SK-N-SH treated with all-trans-retinoic acid at 6 μM for 48 hours (cell line): Measurements from ENCODE around the gene GALNT17.

Source experiments
- ATAC-seq: fragments of 200-7000 bp; cut with Tn5 transposase; 3 replicates; pipeline ENCODE4 v1.9.1; 2020; ENCODE audit warnings: mild to moderate bottlenecking, moderate library complexity
- ARNTL ChIP-seq: fragments of 450-650 bp; formaldehyde crosslinking; IDR thresholded peaks from 2 replicates; pipeline ENCODE4 v1.5.0; 2020; ENCODE audit warnings: low read depth, mild to moderate bottlenecking, moderate library complexity, borderline replicate concordance
- BACH2 ChIP-seq: fragments of 250-450 bp; sonication (Bioruptor Pico); IDR thresholded peaks from 2 replicates; pipeline ENCODE4 v1.9.0; 2021; ENCODE audit warnings: mild to moderate bottlenecking, borderline replicate concordance
- CSDC2 ChIP-seq: fragments of 250-450 bp; sonication (Bioruptor Pico); IDR thresholded peaks from 2 replicates; pipeline ENCODE4 v1.5.0; 2020; ENCODE audit warnings: mild to moderate bottlenecking, moderate library complexity
- GLIS3 ChIP-seq: fragments of 250-450 bp; sonication (Bioruptor Pico); IDR thresholded peaks from 2 replicates; pipeline ENCODE4 v1.5.0; 2020; ENCODE audit warnings: mild to moderate bottlenecking, moderate library complexity
- ISL1 ChIP-seq: fragments of 250-450 bp; sonication (Bioruptor Pico); IDR thresholded peaks from 2 replicates; pipeline ENCODE4 v2.1.2; 2022; ENCODE audit warnings: mild to moderate bottlenecking, moderate library complexity
- OSR1 ChIP-seq: fragments of 250-450 bp; sonication (Bioruptor Pico); IDR thresholded peaks from 2 replicates; pipeline ENCODE4 v1.8.0; 2022; ENCODE audit warnings: moderate library complexity, mild to moderate bottlenecking, inconsistent platforms
- RARB ChIP-seq: fragments of 250-450 bp; sonication (Bioruptor Pico); IDR thresholded peaks from 2 replicates; pipeline ENCODE4 v1.8.0; 2021; ENCODE audit warnings: mild to moderate bottlenecking, moderate library complexity
- TCF4 ChIP-seq: fragments of 250-450 bp; sonication (Bioruptor Pico); IDR thresholded peaks from 2 replicates; pipeline ENCODE4 v1.8.0; 2021; ENCODE audit warnings: mild to moderate bottlenecking, moderate library complexity, borderline replicate concordance
- TOX ChIP-seq: fragments of 250-450 bp; sonication (Bioruptor Pico); IDR thresholded peaks from 2 replicates; pipeline ENCODE4 v1.8.0; 2021; ENCODE audit warnings: mild to moderate bottlenecking, moderate library complexity, borderline replicate concordance
- ZC3H10 ChIP-seq: fragments of 250-450 bp; sonication (Bioruptor Pico); IDR thresholded peaks from 2 replicates; pipeline ENCODE4 v1.5.1; 2021; ENCODE audit warnings: mild to moderate bottlenecking, moderate library complexity
- ZFP30 ChIP-seq: fragments of 450-650 bp; formaldehyde crosslinking; IDR thresholded peaks from 2 replicates; pipeline ENCODE4 v1.5.0; 2022; ENCODE audit warnings: mild to moderate bottlenecking, moderate library complexity
- ZNF70 ChIP-seq: fragments of 450-650 bp; formaldehyde crosslinking; IDR thresholded peaks from 2 replicates; pipeline ENCODE4 v1.5.0; 2020; ENCODE audit warnings: mild to moderate bottlenecking, moderate library complexity
- ZNF8 ChIP-seq: fragments of 450-650 bp; formaldehyde crosslinking; IDR thresholded peaks from 2 replicates; pipeline ENCODE4 v1.5.0; 2020; ENCODE audit warnings: mild to moderate bottlenecking, moderate library complexity
- TF ChIP-seq, protein P1 (sequence below): fragments of 250-450 bp; sonication (Bioruptor Pico); IDR thresholded peaks from 2 replicates; pipeline ENCODE4 v1.5.1; 2021; ENCODE audit warnings: mild to moderate bottlenecking, moderate library complexity
- TF ChIP-seq, protein P2 (sequence below): fragments of 250-450 bp; sonication (Bioruptor Pico); IDR thresholded peaks from 2 replicates; pipeline ENCODE4 v1.8.0; 2020; ENCODE audit warnings: mild to moderate bottlenecking, moderate library complexity, borderline replicate concordance
- TF ChIP-seq, protein P3 (sequence below): fragments of 250-450 bp; sonication (Bioruptor Pico); IDR thresholded peaks from 2 replicates; pipeline ENCODE4 v1.5.0; 2020; ENCODE audit warnings: mild to moderate bottlenecking, moderate library complexity
- TF ChIP-seq, protein P4 (sequence below): fragments of 250-450 bp; sonication (Bioruptor Pico); IDR thresholded peaks from 2 replicates; pipeline ENCODE4 v1.8.0; 2021; ENCODE audit warnings: low read depth, mild to moderate bottlenecking, moderate library complexity, borderline replicate concordance

The GALNT17 gene

DNA sequence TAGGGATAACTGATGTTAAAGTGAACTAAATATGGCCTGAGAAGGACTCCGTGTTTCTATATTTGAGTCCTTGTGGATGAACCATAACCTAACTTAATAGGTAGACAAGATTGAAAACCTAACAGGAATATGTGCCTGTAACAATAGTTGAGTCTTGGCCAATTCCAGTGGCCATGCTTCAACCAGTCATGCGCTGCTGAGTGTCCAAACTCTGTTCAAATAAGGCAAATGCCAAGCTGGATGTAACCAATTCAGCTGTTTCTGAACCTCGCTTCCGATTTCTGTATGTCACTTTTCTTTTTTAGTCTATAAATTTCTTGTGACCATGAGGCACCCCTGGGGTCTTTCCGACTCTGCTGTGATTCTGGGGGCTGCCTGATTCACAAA is 608.2 kb downstream of the GALNT17 start (continued):
- no peak for TF ChIP-seq ZNF8 (CRISPR knock-in tag)
- TF ChIP-seq ISL1: no peak
- no peak for TF ChIP-seq TOX (CRISPR knock-in tag)
- TF ChIP-seq, protein P1, sequence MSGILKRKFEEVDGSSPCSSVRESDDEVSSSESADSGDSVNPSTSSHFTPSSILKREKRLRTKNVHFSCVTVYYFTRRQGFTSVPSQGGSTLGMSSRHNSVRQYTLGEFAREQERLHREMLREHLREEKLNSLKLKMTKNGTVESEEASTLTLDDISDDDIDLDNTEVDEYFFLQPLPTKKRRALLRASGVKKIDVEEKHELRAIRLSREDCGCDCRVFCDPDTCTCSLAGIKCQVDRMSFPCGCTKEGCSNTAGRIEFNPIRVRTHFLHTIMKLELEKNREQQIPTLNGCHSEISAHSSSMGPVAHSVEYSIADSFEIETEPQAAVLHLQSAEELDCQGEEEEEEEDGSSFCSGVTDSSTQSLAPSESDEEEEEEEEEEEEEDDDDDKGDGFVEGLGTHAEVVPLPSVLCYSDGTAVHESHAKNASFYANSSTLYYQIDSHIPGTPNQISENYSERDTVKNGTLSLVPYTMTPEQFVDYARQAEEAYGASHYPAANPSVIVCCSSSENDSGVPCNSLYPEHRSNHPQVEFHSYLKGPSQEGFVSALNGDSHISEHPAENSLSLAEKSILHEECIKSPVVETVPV (CRISPR knock-in tag): no peak
- no peak for TF ChIP-seq GLIS3 (CRISPR knock-in tag)
- TF ChIP-seq ZC3H10: no peak
- TF ChIP-seq, protein P2, sequence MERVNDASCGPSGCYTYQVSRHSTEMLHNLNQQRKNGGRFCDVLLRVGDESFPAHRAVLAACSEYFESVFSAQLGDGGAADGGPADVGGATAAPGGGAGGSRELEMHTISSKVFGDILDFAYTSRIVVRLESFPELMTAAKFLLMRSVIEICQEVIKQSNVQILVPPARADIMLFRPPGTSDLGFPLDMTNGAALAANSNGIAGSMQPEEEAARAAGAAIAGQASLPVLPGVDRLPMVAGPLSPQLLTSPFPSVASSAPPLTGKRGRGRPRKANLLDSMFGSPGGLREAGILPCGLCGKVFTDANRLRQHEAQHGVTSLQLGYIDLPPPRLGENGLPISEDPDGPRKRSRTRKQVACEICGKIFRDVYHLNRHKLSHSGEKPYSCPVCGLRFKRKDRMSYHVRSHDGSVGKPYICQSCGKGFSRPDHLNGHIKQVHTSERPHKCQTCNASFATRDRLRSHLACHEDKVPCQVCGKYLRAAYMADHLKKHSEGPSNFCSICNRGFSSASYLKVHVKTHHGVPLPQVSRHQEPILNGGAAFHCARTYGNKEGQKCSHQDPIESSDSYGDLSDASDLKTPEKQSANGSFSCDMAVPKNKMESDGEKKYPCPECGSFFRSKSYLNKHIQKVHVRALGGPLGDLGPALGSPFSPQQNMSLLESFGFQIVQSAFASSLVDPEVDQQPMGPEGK (CRISPR knock-in tag): no peak
- TF ChIP-seq ZNF70 (CRISPR knock-in tag): no peak
- no peak for TF ChIP-seq ARNTL (CRISPR knock-in tag)
- TF ChIP-seq, all 23 proteins: peak for 0

DNA sequence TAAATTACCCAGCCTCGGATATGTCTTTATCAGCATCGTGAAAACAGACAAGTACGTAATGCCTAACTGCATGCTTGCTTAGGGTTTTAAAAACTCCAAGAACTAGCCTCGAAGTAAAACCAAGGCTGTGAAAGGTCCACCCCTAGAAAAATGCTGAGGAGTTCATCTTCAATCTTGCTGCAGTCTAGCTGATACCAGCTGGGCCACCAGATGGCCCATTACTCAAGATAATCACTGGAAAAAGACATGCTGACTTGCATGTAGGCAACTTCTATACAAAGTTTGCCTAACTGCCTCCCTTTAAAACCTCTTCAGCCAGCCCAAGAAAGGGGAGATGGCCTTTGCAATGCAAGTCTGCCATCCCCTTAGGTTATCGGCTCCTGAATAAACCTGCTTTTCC is 614.1 kb downstream of the GALNT17 start:
- ATAC-seq: no peak
- TF ChIP-seq, protein P3, sequence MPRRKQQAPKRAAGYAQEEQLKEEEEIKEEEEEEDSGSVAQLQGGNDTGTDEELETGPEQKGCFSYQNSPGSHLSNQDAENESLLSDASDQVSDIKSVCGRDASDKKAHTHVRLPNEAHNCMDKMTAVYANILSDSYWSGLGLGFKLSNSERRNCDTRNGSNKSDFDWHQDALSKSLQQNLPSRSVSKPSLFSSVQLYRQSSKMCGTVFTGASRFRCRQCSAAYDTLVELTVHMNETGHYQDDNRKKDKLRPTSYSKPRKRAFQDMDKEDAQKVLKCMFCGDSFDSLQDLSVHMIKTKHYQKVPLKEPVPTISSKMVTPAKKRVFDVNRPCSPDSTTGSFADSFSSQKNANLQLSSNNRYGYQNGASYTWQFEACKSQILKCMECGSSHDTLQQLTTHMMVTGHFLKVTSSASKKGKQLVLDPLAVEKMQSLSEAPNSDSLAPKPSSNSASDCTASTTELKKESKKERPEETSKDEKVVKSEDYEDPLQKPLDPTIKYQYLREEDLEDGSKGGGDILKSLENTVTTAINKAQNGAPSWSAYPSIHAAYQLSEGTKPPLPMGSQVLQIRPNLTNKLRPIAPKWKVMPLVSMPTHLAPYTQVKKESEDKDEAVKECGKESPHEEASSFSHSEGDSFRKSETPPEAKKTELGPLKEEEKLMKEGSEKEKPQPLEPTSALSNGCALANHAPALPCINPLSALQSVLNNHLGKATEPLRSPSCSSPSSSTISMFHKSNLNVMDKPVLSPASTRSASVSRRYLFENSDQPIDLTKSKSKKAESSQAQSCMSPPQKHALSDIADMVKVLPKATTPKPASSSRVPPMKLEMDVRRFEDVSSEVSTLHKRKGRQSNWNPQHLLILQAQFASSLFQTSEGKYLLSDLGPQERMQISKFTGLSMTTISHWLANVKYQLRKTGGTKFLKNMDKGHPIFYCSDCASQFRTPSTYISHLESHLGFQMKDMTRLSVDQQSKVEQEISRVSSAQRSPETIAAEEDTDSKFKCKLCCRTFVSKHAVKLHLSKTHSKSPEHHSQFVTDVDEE: no peak
- TF ChIP-seq ZFP30 (no peak), GLIS3 (CRISPR knock-in tag) (no peak), ARNTL (CRISPR knock-in tag) (no peak), BACH2 (CRISPR knock-in tag) (no peak), OSR1 (CRISPR knock-in tag) (no peak), RARB (CRISPR knock-in tag) (no peak), CSDC2 (CRISPR knock-in tag) (no peak), TCF4 (no peak)
- TF ChIP-seq, protein P4, sequence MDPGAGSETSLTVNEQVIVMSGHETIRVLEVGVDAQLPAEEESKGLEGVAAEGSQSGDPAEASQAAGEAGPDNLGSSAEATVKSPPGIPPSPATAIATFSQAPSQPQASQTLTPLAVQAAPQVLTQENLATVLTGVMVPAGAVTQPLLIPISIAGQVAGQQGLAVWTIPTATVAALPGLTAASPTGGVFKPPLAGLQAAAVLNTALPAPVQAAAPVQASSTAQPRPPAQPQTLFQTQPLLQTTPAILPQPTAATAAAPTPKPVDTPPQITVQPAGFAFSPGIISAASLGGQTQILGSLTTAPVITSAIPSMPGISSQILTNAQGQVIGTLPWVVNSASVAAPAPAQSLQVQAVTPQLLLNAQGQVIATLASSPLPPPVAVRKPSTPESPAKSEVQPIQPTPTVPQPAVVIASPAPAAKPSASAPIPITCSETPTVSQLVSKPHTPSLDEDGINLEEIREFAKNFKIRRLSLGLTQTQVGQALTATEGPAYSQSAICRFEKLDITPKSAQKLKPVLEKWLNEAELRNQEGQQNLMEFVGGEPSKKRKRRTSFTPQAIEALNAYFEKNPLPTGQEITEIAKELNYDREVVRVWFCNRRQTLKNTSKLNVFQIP (CRISPR knock-in tag): no peak
- TF ChIP-seq, protein P1 (CRISPR knock-in tag): no peak

DNA sequence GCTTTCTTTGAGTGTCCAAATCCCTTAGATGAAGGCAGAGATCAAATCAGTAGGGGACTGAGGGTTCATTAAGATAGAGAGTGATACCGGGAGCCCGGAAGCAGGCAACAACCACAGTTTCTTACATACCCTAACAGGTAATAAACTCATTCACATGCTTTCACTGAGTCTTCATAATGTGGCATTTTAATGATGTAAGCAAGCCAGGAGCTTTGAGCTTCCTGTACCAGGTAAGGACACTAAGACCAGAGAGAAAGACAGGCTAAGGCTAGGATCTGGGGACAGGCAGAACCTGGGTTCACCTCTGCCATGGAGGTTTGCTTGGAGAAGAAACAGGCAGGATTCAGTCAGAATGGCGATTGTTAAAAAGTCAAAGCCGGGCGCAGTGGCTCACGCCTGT is 618.3 kb downstream of the GALNT17 start:
- no peak for ATAC-seq
- TF ChIP-seq, protein P2 (CRISPR knock-in tag): no peak
